Trophoblast cell (in vitro differentiated cells and primary cell): ENCODE results near the gene VIP. TPM values are rescaled to one million over a fixed set of nuclear protein-coding genes. Genes with fewer than 3 reads are reported as not detected.
"Not testable (repeated sequence)": the region's sequence is repeated elsewhere in the genome, so short reads cannot be mapped to it uniquely, and the experiment has no call there.

Experiments used
- DNase-seq, 2 donors: peaks; one replicate each; pipeline ENCODE4 v3.0.0-alpha.2; 2016
- H2AFZ ChIP-seq: 2 replicates; pipeline ENCODE4 v1.6.1; 2013; ENCODE audit warnings: low read length, moderate library complexity, mild to moderate bottlenecking; ENCODE audit not compliant: insufficient read depth, poor library complexity
- H2AK5ac ChIP-seq: 2 replicates; pipeline ENCODE4 v1.6.1; 2013; ENCODE audit warnings: mild to moderate bottlenecking, low read length
- H2BK120ac ChIP-seq: 2 replicates; pipeline ENCODE4 v1.6.1; 2013; ENCODE audit warnings: low read length, mild to moderate bottlenecking, moderate library complexity; ENCODE audit not compliant: insufficient read depth, poor library complexity
- H2BK12ac ChIP-seq: 2 replicates; pipeline ENCODE4 v1.6.1; 2013; ENCODE audit warnings: mild to moderate bottlenecking, low read length, moderate library complexity
- H2BK5ac ChIP-seq: 2 replicates; pipeline ENCODE4 v1.6.1; 2013; ENCODE audit warnings: low read length, low read depth, moderate library complexity, mild to moderate bottlenecking; ENCODE audit not compliant: poor library complexity
- H3K14ac ChIP-seq: 2 replicates; pipeline ENCODE4 v1.6.1; 2013; ENCODE audit warnings: mild to moderate bottlenecking, low read length
- H3K18ac ChIP-seq: 2 replicates; pipeline ENCODE4 v1.6.1; 2013; ENCODE audit warnings: mild to moderate bottlenecking, low read length
- H3K23ac ChIP-seq: 2 replicates; pipeline ENCODE4 v1.6.1; 2013; ENCODE audit warnings: low read length
- H3K27ac ChIP-seq: 2 replicates; pipeline ENCODE4 v1.5.1; 2013; ENCODE audit warnings: low read depth, mild to moderate bottlenecking, inconsistent platforms, low read length, moderate library complexity
- H3K27me3 ChIP-seq: 2 replicates; pipeline ENCODE4 v1.6.1; 2013; ENCODE audit warnings: inconsistent platforms, mild to moderate bottlenecking, low read length, moderate library complexity; ENCODE audit not compliant: insufficient read depth
- H3K36me3 ChIP-seq, 2 experiments: 1 replicate in 1 of 2; 2 replicates in 1 of 2; pipeline ENCODE4 v1.6.1; 2013; ENCODE audit warnings: low read length in 2 of 2, mild to moderate bottlenecking in 2 of 2, moderate library complexity in 1 of 2; ENCODE audit not compliant: insufficient read depth in 2 of 2, control insufficient read depth in 1 of 2
- H3K4ac ChIP-seq: 2 replicates; pipeline ENCODE4 v1.6.1; 2013; ENCODE audit warnings: low read depth, mild to moderate bottlenecking, low read length, moderate library complexity
- H3K4me1 ChIP-seq, 2 experiments: 1 replicate in 1 of 2; 2 replicates in 1 of 2; pipeline ENCODE4 v1.6.1; 2013; ENCODE audit warnings: low read length in 2 of 2, mild to moderate bottlenecking in 2 of 2, moderate library complexity in 1 of 2; ENCODE audit not compliant: insufficient read depth in 2 of 2, control insufficient read depth in 1 of 2
- H3K4me2 ChIP-seq: 2 replicates; pipeline ENCODE4 v1.6.1; 2013; ENCODE audit warnings: inconsistent platforms, mild to moderate bottlenecking, low read length, moderate library complexity
- H3K4me3 ChIP-seq: 2 replicates; pipeline ENCODE4 v1.5.1; 2013; ENCODE audit warnings: mild to moderate bottlenecking, low read depth, low read length, inconsistent platforms
- H3K79me1 ChIP-seq: one replicate; pipeline ENCODE4 v1.6.1; 2013; ENCODE audit warnings: low read length
- H3K79me2 ChIP-seq: 2 replicates; pipeline ENCODE4 v1.6.1; 2013; ENCODE audit warnings: low read length, mild to moderate bottlenecking; ENCODE audit not compliant: control insufficient read depth, insufficient read depth, poor library complexity
- H3K9ac ChIP-seq: 2 replicates; pipeline ENCODE4 v1.6.1; 2013; ENCODE audit warnings: mild to moderate bottlenecking, low read length
- H3K9me3 ChIP-seq: 2 replicates; pipeline ENCODE4 v1.6.1; 2013; ENCODE audit warnings: low read depth, mild to moderate bottlenecking, control low read depth, inconsistent platforms, low read length; ENCODE audit not compliant: insufficient read depth
- H4K12ac ChIP-seq: 2 replicates; pipeline ENCODE4 v1.6.1; 2013; ENCODE audit warnings: low read depth, mild to moderate bottlenecking, low read length, moderate library complexity
- H4K8ac ChIP-seq: 2 replicates; pipeline ENCODE4 v1.6.1; 2013; ENCODE audit warnings: low read depth, mild to moderate bottlenecking, low read length, moderate library complexity
- H4K91ac ChIP-seq: one replicate; pipeline ENCODE4 v1.6.1; 2013; ENCODE audit warnings: low read depth, mild to moderate bottlenecking, low read length, moderate library complexity
- WGBS: extraction: QIAGEN DNeasy Blood & Tissue Kit; methylation state at CpG from one replicate; pipeline ENCODE4 v1.1.7; 2013; ENCODE audit warnings: missing lambda C conversion rate; ENCODE audit not compliant: insufficient read length, insufficient coverage; ENCODE audit errors: extremely low coverage; 5-methylcytosine and 5-hydroxymethylcytosine counted together
- polyA plus RNA-seq: library from polyadenylated mRNA; stranded (reverse); fragments of 200-250 nt; gene quantifications from 2 replicates; pipeline ENCODE4 v1.2.3, GENCODE V29; 2013

VIP gene
- 0.03 TPM in 1 of 2 replicates, not detected in the other for polyA plus RNA-seq

- H3K4me2 ChIP-seq: no peak within 1 kb of the TSS
- H3K18ac ChIP-seq: no peak within 1 kb of the TSS
- no peaks in the 10 kb centered on the region for H3K79me2 ChIP-seq
- no peaks in the 10 kb centered on the region for H3K79me1 ChIP-seq
- no CpG with 5 or more reads among the region's 5 CpGs for WGBS
- H3K27me3 ChIP-seq: no peaks in the 10 kb centered on the region
- H4K8ac ChIP-seq: no peak within 1 kb of the TSS
- H2AFZ ChIP-seq: no peak within 1 kb of the TSS
- H3K14ac ChIP-seq: no peak within 1 kb of the TSS
- no peak within 1 kb of the TSS for H3K4ac ChIP-seq
- no peak within 1 kb of the TSS for H3K23ac ChIP-seq
- H2BK120ac ChIP-seq: no peak within 1 kb of the TSS
- H3K9ac ChIP-seq: no peak within 1 kb of the TSS
- H2AK5ac ChIP-seq: no peak within 1 kb of the TSS
- H3K4me3 ChIP-seq: no peak within 1 kb of the TSS
- H4K12ac ChIP-seq: no peak within 1 kb of the TSS
- H3K4me1 ChIP-seq: peaks cover 0 to 4% of the 10 kb centered on the region in 2 experiments
- no peaks in the 10 kb centered on the region for H3K9me3 ChIP-seq
- H3K27ac ChIP-seq: no peak within 1 kb of the TSS
- H3K36me3 ChIP-seq: no peaks in the 10 kb centered on the region
- no peak within 1 kb of the TSS for H2BK12ac ChIP-seq
- H4K91ac ChIP-seq: no peak within 1 kb of the TSS
- DNase-seq: peak; percentile 14 to 62
- H2BK5ac ChIP-seq: no peak within 1 kb of the TSS
Observed at GRCh38 chr6:152750694-152751093, at the start of gene VIP. Gene VIP (plus strand): TSS chr6:152750797. CDS start chr6:152752178, 1,381 bp downstream.

- Histone ChIP-seq H4K91ac (no peak overlapping the region), H3K4me1 (no peaks in the 10 kb centered on the region), H2AK5ac (no peak overlapping the region), H2AFZ (no peak overlapping the region), H3K79me1 (no peaks in the 10 kb centered on the region), H2BK12ac (no peak overlapping the region), H3K4me2 (no peak overlapping the region), H2BK120ac (no peak overlapping the region), H3K4me3 (no peak overlapping the region), H3K23ac (no peak overlapping the region), H3K36me3 (no peaks in the 10 kb centered on the region), H3K18ac (no peak overlapping the region), H2BK5ac (no peak overlapping the region), H3K14ac (no peak overlapping the region), H4K8ac (no peak overlapping the region), H3K9ac (no peak overlapping the region), H3K9me3 (no peaks in the 10 kb centered on the region), H4K12ac (no peak overlapping the region), H3K27me3 (no peaks in the 10 kb centered on the region), H3K79me2 (no peaks in the 10 kb centered on the region), H3K4ac (no peak overlapping the region), H3K27ac (no peak overlapping the region)
- no CpG with 5 or more reads among the region's 7 CpGs for WGBS
- DNase-seq: no peak
Observed at GRCh38 chr6:152701081-152701862, 49.3 kb upstream of the VIP start.

GRCh38 chr6:152701863-152702401 is 48.7 kb upstream of the VIP start:
- H2BK120ac ChIP-seq: no peak overlapping the region
- no peak overlapping the region for H3K27ac ChIP-seq
- H3K4me1 ChIP-seq: no peaks in the 10 kb centered on the region
- no peak overlapping the region for H4K12ac ChIP-seq
- DNase-seq: no peak
- no peaks in the 10 kb centered on the region for H3K36me3 ChIP-seq
- H2AK5ac ChIP-seq: no peak overlapping the region
- no peaks in the 10 kb centered on the region for H3K27me3 ChIP-seq
- no peak overlapping the region for H3K14ac ChIP-seq
- no peak overlapping the region for H2BK5ac ChIP-seq
- H3K9me3 ChIP-seq: no peaks in the 10 kb centered on the region
- no peak overlapping the region for H2AFZ ChIP-seq
- no peak overlapping the region for H3K9ac ChIP-seq
- H3K4me2 ChIP-seq: no peak overlapping the region
- no peak overlapping the region for H2BK12ac ChIP-seq
- no peak overlapping the region for H3K4me3 ChIP-seq
- H3K79me1 ChIP-seq: no peaks in the 10 kb centered on the region
- no peak overlapping the region for H3K18ac ChIP-seq
- H3K79me2 ChIP-seq: no peaks in the 10 kb centered on the region
- WGBS: no CpG with 5 or more reads among the region's 4 CpGs
- H3K4ac ChIP-seq: no peak overlapping the region
- no peak overlapping the region for H4K91ac ChIP-seq
- no peak overlapping the region for H3K23ac ChIP-seq
- H4K8ac ChIP-seq: no peak overlapping the region

- H3K79me1 ChIP-seq, H3K9me3 ChIP-seq, H3K79me2 ChIP-seq, H2AK5ac ChIP-seq, H3K23ac ChIP-seq, H3K36me3 ChIP-seq, H3K4me3 ChIP-seq, H4K91ac ChIP-seq, H3K4ac ChIP-seq, H3K4me2 ChIP-seq, H3K9ac ChIP-seq, H3K27me3 ChIP-seq, DNase-seq, H4K12ac ChIP-seq, H2BK12ac ChIP-seq, H3K27ac ChIP-seq, H2BK120ac ChIP-seq, H3K4me1 ChIP-seq, H4K8ac ChIP-seq, H2AFZ ChIP-seq, H2BK5ac ChIP-seq, H3K18ac ChIP-seq, H3K14ac ChIP-seq: not testable (repeated sequence)
Observed at GRCh38 chr6:152703750-152704149, 46.8 kb upstream of the VIP start.
